K562 (cell line): ENCODE data around the gene TMEM30A. TPM values are rescaled to one million over a fixed set of nuclear protein-coding genes. Genes with fewer than 3 reads are reported as not detected.

Experiments
- ELF4 ChIP-seq: fragments of 450-650 bp; formaldehyde crosslinking; IDR thresholded peaks from 2 replicates; pipeline ENCODE4 v1.4.0; 2022; ENCODE audit warnings: missing genetic modification characterization
- NFE2L1 ChIP-seq: fragments of 450-650 bp; IDR thresholded peaks from 2 replicates; pipeline ENCODE4 v1.6.1; 2016; ENCODE audit warnings: missing genetic modification characterization, low read depth, mild to moderate bottlenecking, missing compliant biosample characterization, moderate library complexity, borderline replicate concordance
- TAL1 ChIP-seq: fragments of 450-650 bp; IDR thresholded peaks from 2 replicates; pipeline ENCODE4 v1.6.1; 2016; ENCODE audit warnings: mild to moderate bottlenecking
- ZNF239 ChIP-seq: fragments of 250-450 bp; sonication (Bioruptor Pico); IDR thresholded peaks from 2 replicates; pipeline ENCODE4 v1.4.0; 2020; ENCODE audit warnings: mild to moderate bottlenecking
- ZNF263 ChIP-seq: sonication (generic); formaldehyde crosslinking; IDR thresholded peaks from 2 replicates; pipeline ENCODE4 v1.8.0; 2022; ENCODE audit warnings: mild to moderate bottlenecking, missing genetic modification reagents, borderline replicate concordance
- polyA plus RNA-seq, 8 experiments: library from polyadenylated mRNA; depleted of rRNA in 4 of 8; stranded (reverse) in 5 of 8; unstranded in 3 of 8; fragments of >200 nt; fragmentation: Nextera tagmentation in 2 of 8; fragmentation: Illumina TruSeq in 1 of 8; extraction: Ambion mirVana in 2 of 8; extraction: Trizol in 1 of 8; gene quantifications; 2 replicates each; pipeline versions ENCODE4 v1.2.1 to v1.2.3, GENCODE V29; 2011 to 2014; ENCODE audit warnings: inconsistent platforms in 1 of 8, missing spikeins in 1 of 8
- total RNA-seq, 7 experiments: library from RNA; depleted of rRNA in 6 of 7; stranded (reverse); fragments of >200 nt in 6 of 7; fragmentation: Illumina TruSeq in 2 of 7; extraction: Trizol in 2 of 7; gene quantifications; 2 replicates each; pipeline versions ENCODE4 v1.2.1 to v1.2.3, GENCODE V29; 2011 to 2021; ENCODE audit warnings: low replicate concordance in 1 of 7
- TF ChIP-seq, protein P1 (sequence below): fragments of 250-450 bp; sonication (Bioruptor Pico); IDR thresholded peaks from 2 replicates; pipeline ENCODE4 v1.5.0; 2020; ENCODE audit warnings: mild to moderate bottlenecking, borderline replicate concordance
- TF ChIP-seq, protein P2 (sequence below): fragments of 250-450 bp; sonication (Bioruptor Pico); IDR thresholded peaks from 2 replicates; pipeline ENCODE4 v1.8.0; 2022; ENCODE audit warnings: moderate library complexity, mild to moderate bottlenecking, inconsistent platforms
- TF ChIP-seq, protein P3 (sequence below): fragments of 450-650 bp; IDR thresholded peaks from 2 replicates; pipeline ENCODE4 v1.7.0; 2016; ENCODE audit warnings: borderline replicate concordance
- TF ChIP-seq, protein P4 (sequence below): IDR thresholded peaks from 2 replicates; pipeline ENCODE4 v1.6.1; 2016; ENCODE audit warnings: missing genetic modification characterization, missing compliant biosample characterization

Gene TMEM30A
- total and polyA plus RNA-seq, 9 of the 15 experiments (the other 6 are each of a cell fraction or from before 2014, with no cell fraction given) = 6.5 to 31.2 (median 16.3) TPM

DNA sequence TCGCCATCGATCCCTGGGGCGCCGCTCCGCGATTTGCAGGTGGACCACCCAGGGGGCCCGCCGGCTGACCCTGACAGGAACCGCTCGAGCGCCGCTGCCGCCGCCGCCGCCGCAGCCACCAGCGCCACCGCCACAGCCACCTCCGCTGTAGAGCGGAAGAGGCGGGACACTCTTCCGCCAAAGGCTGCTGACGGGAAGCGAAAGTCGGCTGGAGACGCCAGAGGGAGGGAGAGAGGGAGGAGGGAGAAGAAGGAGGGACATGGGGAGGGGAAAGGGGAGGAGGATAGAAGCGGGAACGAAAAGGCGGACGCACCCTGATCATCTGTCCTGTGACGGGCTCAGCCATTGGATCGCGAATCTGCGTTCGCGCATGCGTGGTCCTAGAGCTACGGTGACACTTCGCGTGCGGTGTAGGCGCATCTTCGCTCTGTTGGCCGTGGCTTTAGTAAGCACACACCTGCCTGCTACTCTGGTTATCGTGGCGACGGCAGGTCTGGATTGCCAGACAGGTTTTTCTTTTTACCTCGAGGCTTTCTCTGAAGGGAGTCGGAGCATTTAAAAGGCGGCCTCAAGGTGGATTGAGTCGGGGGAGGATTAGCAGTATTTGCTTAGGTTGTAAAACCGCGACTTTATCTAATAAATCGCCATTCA, at the start of gene TMEM30A (continued):
- TF ChIP-seq, protein P1, sequence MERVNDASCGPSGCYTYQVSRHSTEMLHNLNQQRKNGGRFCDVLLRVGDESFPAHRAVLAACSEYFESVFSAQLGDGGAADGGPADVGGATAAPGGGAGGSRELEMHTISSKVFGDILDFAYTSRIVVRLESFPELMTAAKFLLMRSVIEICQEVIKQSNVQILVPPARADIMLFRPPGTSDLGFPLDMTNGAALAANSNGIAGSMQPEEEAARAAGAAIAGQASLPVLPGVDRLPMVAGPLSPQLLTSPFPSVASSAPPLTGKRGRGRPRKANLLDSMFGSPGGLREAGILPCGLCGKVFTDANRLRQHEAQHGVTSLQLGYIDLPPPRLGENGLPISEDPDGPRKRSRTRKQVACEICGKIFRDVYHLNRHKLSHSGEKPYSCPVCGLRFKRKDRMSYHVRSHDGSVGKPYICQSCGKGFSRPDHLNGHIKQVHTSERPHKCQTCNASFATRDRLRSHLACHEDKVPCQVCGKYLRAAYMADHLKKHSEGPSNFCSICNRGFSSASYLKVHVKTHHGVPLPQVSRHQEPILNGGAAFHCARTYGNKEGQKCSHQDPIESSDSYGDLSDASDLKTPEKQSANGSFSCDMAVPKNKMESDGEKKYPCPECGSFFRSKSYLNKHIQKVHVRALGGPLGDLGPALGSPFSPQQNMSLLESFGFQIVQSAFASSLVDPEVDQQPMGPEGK (CRISPR knock-in tag) = no peak
- peak; percentile 100 for TF ChIP-seq ZNF263 (CRISPR knock-in tag)
- TF ChIP-seq, protein P2, sequence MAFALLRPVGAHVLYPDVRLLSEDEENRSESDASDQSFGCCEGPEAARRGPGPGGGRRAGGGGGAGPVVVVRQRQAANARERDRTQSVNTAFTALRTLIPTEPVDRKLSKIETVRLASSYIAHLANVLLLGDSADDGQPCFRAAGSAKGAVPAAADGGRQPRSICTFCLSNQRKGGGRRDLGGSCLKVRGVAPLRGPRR = no peak
- TF ChIP-seq TAL1 = no peak
- TF ChIP-seq ZNF239 = no peak
- TF ChIP-seq, protein P3, sequence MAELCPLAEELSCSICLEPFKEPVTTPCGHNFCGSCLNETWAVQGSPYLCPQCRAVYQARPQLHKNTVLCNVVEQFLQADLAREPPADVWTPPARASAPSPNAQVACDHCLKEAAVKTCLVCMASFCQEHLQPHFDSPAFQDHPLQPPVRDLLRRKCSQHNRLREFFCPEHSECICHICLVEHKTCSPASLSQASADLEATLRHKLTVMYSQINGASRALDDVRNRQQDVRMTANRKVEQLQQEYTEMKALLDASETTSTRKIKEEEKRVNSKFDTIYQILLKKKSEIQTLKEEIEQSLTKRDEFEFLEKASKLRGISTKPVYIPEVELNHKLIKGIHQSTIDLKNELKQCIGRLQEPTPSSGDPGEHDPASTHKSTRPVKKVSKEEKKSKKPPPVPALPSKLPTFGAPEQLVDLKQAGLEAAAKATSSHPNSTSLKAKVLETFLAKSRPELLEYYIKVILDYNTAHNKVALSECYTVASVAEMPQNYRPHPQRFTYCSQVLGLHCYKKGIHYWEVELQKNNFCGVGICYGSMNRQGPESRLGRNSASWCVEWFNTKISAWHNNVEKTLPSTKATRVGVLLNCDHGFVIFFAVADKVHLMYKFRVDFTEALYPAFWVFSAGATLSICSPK = no peak
- TF ChIP-seq, protein P4, sequence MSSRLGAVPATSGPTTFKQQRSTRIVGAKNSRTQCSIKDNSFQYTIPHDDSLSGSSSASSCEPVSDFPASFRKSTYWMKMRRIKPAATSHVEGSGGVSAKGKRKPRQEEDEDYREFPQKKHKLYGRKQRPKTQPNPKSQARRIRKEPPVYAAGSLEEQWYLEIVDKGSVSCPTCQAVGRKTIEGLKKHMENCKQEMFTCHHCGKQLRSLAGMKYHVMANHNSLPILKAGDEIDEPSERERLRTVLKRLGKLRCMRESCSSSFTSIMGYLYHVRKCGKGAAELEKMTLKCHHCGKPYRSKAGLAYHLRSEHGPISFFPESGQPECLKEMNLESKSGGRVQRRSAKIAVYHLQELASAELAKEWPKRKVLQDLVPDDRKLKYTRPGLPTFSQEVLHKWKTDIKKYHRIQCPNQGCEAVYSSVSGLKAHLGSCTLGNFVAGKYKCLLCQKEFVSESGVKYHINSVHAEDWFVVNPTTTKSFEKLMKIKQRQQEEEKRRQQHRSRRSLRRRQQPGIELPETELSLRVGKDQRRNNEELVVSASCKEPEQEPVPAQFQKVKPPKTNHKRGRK (tag) = no peak
- peak; percentile 78; the same call in 1 of the 2 replicates for TF ChIP-seq ELF4
- TF ChIP-seq NFE2L1 (tag) = no peak
